Caco-2 (cell line): ENCODE data around the gene TBX4. TPM values are rescaled to one million over a fixed set of nuclear protein-coding genes. Genes with fewer than 3 reads are reported as not detected.

Experiments
- BruUV-seq: library from RNA; stranded (reverse); fragments of 400-500 nt; replicated peaks from 2 replicates; lab custom pipeline; 2021; lab: Mats Ljungman, UMichigan
- CTCF ChIA-PET: fragments of 300-600 bp; sonication (Branson Sonifier 250); formaldehyde crosslinking; loops from one replicate; lab custom pipeline; 2022; ENCODE audit warnings: antibody characterized with exemption; lab: Charles Lee
- POLR2A ChIA-PET: fragments of 300-600 bp; sonication (Branson Sonifier 250); formaldehyde crosslinking; loops from one replicate; lab custom pipeline; 2022; ENCODE audit warnings: antibody characterized with exemption; lab: Charles Lee
- DNase-seq, 2 experiments: peaks; one replicate each; pipeline versions ENCODE4 v3.0.0 to v3.0.0-alpha.2; 2020 to 2022
- H3K27me3 ChIP-seq: replicated peaks from 2 replicates; pipeline ENCODE4 v1.6.0; 2011; ENCODE audit warnings: low read length; ENCODE audit not compliant: control insufficient read depth, insufficient read depth
- H3K36me3 ChIP-seq: 2 replicates; pipeline ENCODE4 v1.5.1; 2011; ENCODE audit warnings: low read length; ENCODE audit not compliant: control insufficient read depth, insufficient read depth
- H3K4me1 ChIP-seq: fragments of 250-450 bp; sonication (Bioruptor Pico); 2 replicates; pipeline ENCODE4 v1.5.1; 2020; ENCODE audit warnings: mild to moderate bottlenecking
- H3K4me3 ChIP-seq: 2 replicates; pipeline ENCODE4 v1.5.1; 2011; ENCODE audit warnings: low read depth, mild to moderate bottlenecking, control low read depth, low read length
- H3K9me3 ChIP-seq: fragments of 250-450 bp; sonication (Bioruptor Pico); 2 replicates; pipeline ENCODE4 v1.5.1; 2020; ENCODE audit warnings: mild to moderate bottlenecking, moderate library complexity
- H3K27ac Mint-ChIP-seq: one replicate; pipeline ENCODE4 v1.8.0; 2022; ENCODE audit warnings: mixed read lengths; ENCODE audit not compliant: unreplicated experiment
- H3K27me3 Mint-ChIP-seq: one replicate; pipeline ENCODE4 v1.8.0; 2022; ENCODE audit warnings: mixed read lengths; ENCODE audit not compliant: insufficient read depth, unreplicated experiment
- H3K36me3 Mint-ChIP-seq: one replicate; pipeline ENCODE4 v1.8.0; 2022; ENCODE audit warnings: mild to moderate bottlenecking, mixed read lengths; ENCODE audit not compliant: insufficient read depth, unreplicated experiment
- H3K4me1 Mint-ChIP-seq: one replicate; pipeline ENCODE4 v1.8.0; 2022; ENCODE audit warnings: low read depth, mixed read lengths; ENCODE audit not compliant: unreplicated experiment
- H3K4me3 Mint-ChIP-seq: one replicate; pipeline ENCODE4 v1.8.0; 2022; ENCODE audit warnings: mild to moderate bottlenecking, moderate library complexity, mixed read lengths; ENCODE audit not compliant: unreplicated experiment
- H3K9me3 Mint-ChIP-seq: one replicate; pipeline ENCODE4 v1.8.0; 2022; ENCODE audit warnings: mixed read lengths; ENCODE audit not compliant: unreplicated experiment
- CTCF ChIP-seq, 2 experiments: fragments of 200-600 bp in 1 of 2; IDR thresholded peaks; 1 replicate in 1 of 2; 2 replicates in 1 of 2; pipeline versions ENCODE4 v1.5.1 to v1.8.0; 2011 to 2022; ENCODE audit warnings: antibody characterized with exemption in 1 of 2, control low read depth in 1 of 2, inconsistent platforms in 1 of 2, low read depth in 1 of 2, low read length in 1 of 2, mild to moderate bottlenecking in 1 of 2, moderate library complexity in 1 of 2; ENCODE audit not compliant: insufficient read depth in 1 of 2, severe bottlenecking in 1 of 2, unreplicated experiment in 1 of 2
- intact Hi-C: fragments of 100-400 bp; cut with micrococcal nuclease; formaldehyde crosslinking; loops from one replicate; pipeline ENCODE4 v1.10.0; 2022; ENCODE audit not compliant: unreplicated experiment
- total RNA-seq: library from RNA; stranded (reverse); gene quantifications from 2 replicates; pipeline ENCODE4 v1.2.3, GENCODE V29; 2022

Gene TBX4
- total RNA-seq, 1 experiment from 2014 or later = 2.5 TPM

- Mint-ChIP-seq H3K27me3 (no peaks in the 10 kb centered on the region), H3K36me3 (no peaks in the 10 kb centered on the region), H3K27ac (no peak overlapping the region)
Measured at GRCh38 chr17:61510237-61510636, 58.0 kb downstream of the TBX4 start.

GRCh38 chr17:61510991-61511390 is 58.8 kb downstream of the TBX4 start:
- no TSS peak for BruUV-seq
- ChIA-PET CTCF (interaction anchor here (0.9 to 1.7 kb wide), 4 partner anchors 24 to 98 kb away, joined by 3 to 9 read pairs (median 5); no protein-coding TSS in a partner anchor), POLR2A (interaction anchor here (1.1 kb wide), 1 partner anchor 49 kb away, joined by 3 read pairs; no protein-coding TSS in a partner anchor)
- H3K4me3 Mint-ChIP-seq = no peak overlapping the region
- intact Hi-C loops = loop anchor here (2.0 kb wide), 1 partner anchor 16 kb away; no protein-coding TSS in a partner anchor
- peaks cover under 1% of the 10 kb centered on the region for H3K4me1 Mint-ChIP-seq
- 0 out of 2 replicates have a peak, but pooled peaks cover under 1% of the 10 kb centered on the region for H3K4me1 ChIP-seq
- no peaks in the 10 kb centered on the region for H3K27me3 ChIP-seq
- H3K27ac Mint-ChIP-seq = no peak overlapping the region
- H3K9me3 ChIP-seq = no peaks in the 10 kb centered on the region
- H3K36me3 Mint-ChIP-seq = no peaks in the 10 kb centered on the region
- H3K27me3 Mint-ChIP-seq = no peaks in the 10 kb centered on the region
- no peak for DNase-seq
- no peak overlapping the region for H3K4me3 ChIP-seq
- H3K36me3 ChIP-seq = no peaks in the 10 kb centered on the region
- no peak for TF ChIP-seq CTCF (IDR thresholded peaks at IDR 0.05; ENCODE audit: insufficient read depth in 1 of 2, low read depth in 1 of 2, low read length in 1 of 2, severe bottlenecking in 1 of 2, unreplicated experiment in 1 of 2)
- H3K9me3 Mint-ChIP-seq = peaks cover 1% of the 10 kb centered on the region

More at GRCh38 chr17:61510237-61510636, 58.0 kb downstream of the TBX4 start:
- Histone ChIP-seq H3K36me3 (no peaks in the 10 kb centered on the region), H3K4me1 (0 out of 2 replicates have a peak, but pooled peaks cover 4% of the 10 kb centered on the region), H3K9me3 (no peaks in the 10 kb centered on the region), H3K27me3 (no peaks in the 10 kb centered on the region), H3K4me3 (no peak overlapping the region)
- DNase-seq = no peak
- H3K4me3 Mint-ChIP-seq = no peak overlapping the region
- no TSS peak for BruUV-seq
- ChIA-PET POLR2A (interaction anchor here (0.7 kb wide), 1 partner anchor 14 kb away, joined by 3 read pairs; no protein-coding TSS in a partner anchor), CTCF (interaction anchor here (1.7 kb wide), 1 partner anchor 23 kb away, joined by 6 read pairs; no protein-coding TSS in a partner anchor)
- peaks cover 9% of the 10 kb centered on the region for H3K9me3 Mint-ChIP-seq
- H3K4me1 Mint-ChIP-seq = peaks cover 8% of the 10 kb centered on the region
- TF ChIP-seq CTCF (IDR thresholded peaks at IDR 0.05; ENCODE audit: insufficient read depth in 1 of 2, low read depth in 1 of 2, low read length in 1 of 2, severe bottlenecking in 1 of 2, unreplicated experiment in 1 of 2) = no peak
- intact Hi-C loops = loop anchor here (2.0 kb wide), 1 partner anchor 15 kb away; no protein-coding TSS in a partner anchor

GRCh38 chr17:61511480-61512182 is 59.4 kb downstream of the TBX4 start:
- no peaks in the 10 kb centered on the region for H3K4me1 Mint-ChIP-seq

More at GRCh38 chr17:61511480-61512182, 59.4 kb downstream of the TBX4 start:
- intact Hi-C loops = loop anchor here (2.0 kb wide), 1 partner anchor 17 kb away; no protein-coding TSS in a partner anchor
- BruUV-seq = no TSS peak
- Histone ChIP-seq H3K4me1 (no peaks in the 10 kb centered on the region), H3K9me3 (no peaks in the 10 kb centered on the region), H3K4me3 (no peak overlapping the region), H3K27me3 (no peaks in the 10 kb centered on the region), H3K36me3 (no peaks in the 10 kb centered on the region)
- CTCF ChIA-PET = interaction anchor here (0.6 to 1.7 kb wide), 5 partner anchors 25 to 1765 kb away, joined by 3 to 9 read pairs (median 4); no protein-coding TSS in a partner anchor
- POLR2A ChIA-PET = interaction anchor here (1.1 kb wide), 1 partner anchor 50 kb away, joined by 3 read pairs; no protein-coding TSS in a partner anchor
- H3K27ac Mint-ChIP-seq = no peak overlapping the region
- TF ChIP-seq CTCF (IDR thresholded peaks at IDR 0.05; ENCODE audit: insufficient read depth in 1 of 2, low read depth in 1 of 2, low read length in 1 of 2, severe bottlenecking in 1 of 2, unreplicated experiment in 1 of 2) = peak in 1 of 2 experiments; percentile 17
- H3K36me3 Mint-ChIP-seq = no peaks in the 10 kb centered on the region
- no peaks in the 10 kb centered on the region for H3K27me3 Mint-ChIP-seq
- DNase-seq = peak in 1 of 2 experiments; percentile 29
- H3K4me3 Mint-ChIP-seq = no peak overlapping the region
- no peaks in the 10 kb centered on the region for H3K9me3 Mint-ChIP-seq
